Trophoblast cell (in vitro differentiated cells and primary cell): ENCODE data around the gene S100A12.
"Not testable (repeated sequence)": the region's sequence is repeated elsewhere in the genome, so short reads cannot be mapped to it uniquely, and the experiment has no call there.

Experiments used
- DNase-seq, 2 donors: peaks; one replicate each; pipeline ENCODE4 v3.0.0-alpha.2; 2016
- H2AFZ ChIP-seq: 2 replicates; pipeline ENCODE4 v1.6.1; 2013; ENCODE audit warnings: low read length, moderate library complexity, mild to moderate bottlenecking; ENCODE audit not compliant: insufficient read depth, poor library complexity
- H2AK5ac ChIP-seq: 2 replicates; pipeline ENCODE4 v1.6.1; 2013; ENCODE audit warnings: mild to moderate bottlenecking, low read length
- H2BK120ac ChIP-seq: 2 replicates; pipeline ENCODE4 v1.6.1; 2013; ENCODE audit warnings: low read length, mild to moderate bottlenecking, moderate library complexity; ENCODE audit not compliant: insufficient read depth, poor library complexity
- H2BK12ac ChIP-seq: 2 replicates; pipeline ENCODE4 v1.6.1; 2013; ENCODE audit warnings: mild to moderate bottlenecking, low read length, moderate library complexity
- H2BK5ac ChIP-seq: 2 replicates; pipeline ENCODE4 v1.6.1; 2013; ENCODE audit warnings: low read length, low read depth, moderate library complexity, mild to moderate bottlenecking; ENCODE audit not compliant: poor library complexity
- H3K14ac ChIP-seq: 2 replicates; pipeline ENCODE4 v1.6.1; 2013; ENCODE audit warnings: mild to moderate bottlenecking, low read length
- H3K18ac ChIP-seq: 2 replicates; pipeline ENCODE4 v1.6.1; 2013; ENCODE audit warnings: mild to moderate bottlenecking, low read length
- H3K23ac ChIP-seq: 2 replicates; pipeline ENCODE4 v1.6.1; 2013; ENCODE audit warnings: low read length
- H3K27ac ChIP-seq: 2 replicates; pipeline ENCODE4 v1.5.1; 2013; ENCODE audit warnings: low read depth, mild to moderate bottlenecking, inconsistent platforms, low read length, moderate library complexity
- H3K27me3 ChIP-seq: 2 replicates; pipeline ENCODE4 v1.6.1; 2013; ENCODE audit warnings: inconsistent platforms, mild to moderate bottlenecking, low read length, moderate library complexity; ENCODE audit not compliant: insufficient read depth
- H3K36me3 ChIP-seq, 2 experiments: 1 replicate in 1 of 2; 2 replicates in 1 of 2; pipeline ENCODE4 v1.6.1; 2013; ENCODE audit warnings: low read length in 2 of 2, mild to moderate bottlenecking in 2 of 2, moderate library complexity in 1 of 2; ENCODE audit not compliant: insufficient read depth in 2 of 2, control insufficient read depth in 1 of 2
- H3K4ac ChIP-seq: 2 replicates; pipeline ENCODE4 v1.6.1; 2013; ENCODE audit warnings: low read depth, mild to moderate bottlenecking, low read length, moderate library complexity
- H3K4me1 ChIP-seq, 2 experiments: 1 replicate in 1 of 2; 2 replicates in 1 of 2; pipeline ENCODE4 v1.6.1; 2013; ENCODE audit warnings: low read length in 2 of 2, mild to moderate bottlenecking in 2 of 2, moderate library complexity in 1 of 2; ENCODE audit not compliant: insufficient read depth in 2 of 2, control insufficient read depth in 1 of 2
- H3K4me2 ChIP-seq: 2 replicates; pipeline ENCODE4 v1.6.1; 2013; ENCODE audit warnings: inconsistent platforms, mild to moderate bottlenecking, low read length, moderate library complexity
- H3K4me3 ChIP-seq: 2 replicates; pipeline ENCODE4 v1.5.1; 2013; ENCODE audit warnings: mild to moderate bottlenecking, low read depth, low read length, inconsistent platforms
- H3K79me1 ChIP-seq: one replicate; pipeline ENCODE4 v1.6.1; 2013; ENCODE audit warnings: low read length
- H3K79me2 ChIP-seq: 2 replicates; pipeline ENCODE4 v1.6.1; 2013; ENCODE audit warnings: low read length, mild to moderate bottlenecking; ENCODE audit not compliant: control insufficient read depth, insufficient read depth, poor library complexity
- H3K9ac ChIP-seq: 2 replicates; pipeline ENCODE4 v1.6.1; 2013; ENCODE audit warnings: mild to moderate bottlenecking, low read length
- H3K9me3 ChIP-seq: 2 replicates; pipeline ENCODE4 v1.6.1; 2013; ENCODE audit warnings: low read depth, mild to moderate bottlenecking, control low read depth, inconsistent platforms, low read length; ENCODE audit not compliant: insufficient read depth
- H4K12ac ChIP-seq: 2 replicates; pipeline ENCODE4 v1.6.1; 2013; ENCODE audit warnings: low read depth, mild to moderate bottlenecking, low read length, moderate library complexity
- H4K8ac ChIP-seq: 2 replicates; pipeline ENCODE4 v1.6.1; 2013; ENCODE audit warnings: low read depth, mild to moderate bottlenecking, low read length, moderate library complexity
- H4K91ac ChIP-seq: one replicate; pipeline ENCODE4 v1.6.1; 2013; ENCODE audit warnings: low read depth, mild to moderate bottlenecking, low read length, moderate library complexity
- WGBS: extraction: QIAGEN DNeasy Blood & Tissue Kit; methylation state at CpG from one replicate; pipeline ENCODE4 v1.1.7; 2013; ENCODE audit warnings: missing lambda C conversion rate; ENCODE audit not compliant: insufficient read length, insufficient coverage; ENCODE audit errors: extremely low coverage; 5-methylcytosine and 5-hydroxymethylcytosine counted together

S100A12 gene

GRCh38 chr1:153418758-153419435, 43.5 kb upstream of the S100A12 start:
- not testable (repeated sequence) for H3K9me3 ChIP-seq, H3K4me3 ChIP-seq
- no CpG with 5 or more reads among the region's 7 CpGs for WGBS

DNA sequence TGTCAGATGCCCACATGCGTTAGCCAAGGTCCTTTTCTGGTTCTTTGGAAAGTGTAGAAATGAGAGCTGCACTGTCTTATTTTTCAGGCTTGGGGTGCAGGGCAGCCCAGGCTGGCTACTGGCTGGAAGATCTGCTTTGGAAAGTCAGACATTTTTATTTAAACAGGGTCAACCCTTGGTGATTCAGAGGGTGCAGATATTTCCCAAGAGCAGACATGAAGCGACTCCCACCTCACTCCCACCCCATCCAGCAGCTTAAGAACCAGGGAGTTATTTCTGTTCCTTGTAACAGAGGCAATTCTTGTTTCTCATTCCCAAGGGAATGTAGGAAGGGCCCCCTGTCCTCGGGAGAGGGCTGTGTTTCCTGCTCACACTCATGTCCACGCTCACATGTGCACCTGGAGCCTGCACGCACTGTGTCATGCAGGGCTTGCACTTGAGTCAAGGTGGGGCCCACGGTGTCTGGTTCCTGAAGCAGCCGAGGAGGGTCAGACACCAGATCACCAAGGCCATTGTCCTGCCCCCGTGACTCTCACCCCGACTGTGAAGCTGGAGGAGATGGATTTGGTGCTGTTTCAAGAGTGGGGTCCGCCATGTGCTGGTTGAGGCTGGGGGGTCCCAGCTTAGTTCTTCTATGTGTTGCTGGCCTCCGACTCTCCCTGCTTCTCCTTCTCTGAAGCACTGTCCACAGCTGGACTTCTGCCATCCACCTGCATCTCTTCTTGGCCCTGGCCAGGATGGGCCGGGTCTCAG, 41.9 kb upstream of the S100A12 start:
- Histone ChIP-seq H3K27me3 (no peaks in the 10 kb centered on the region), H3K23ac (no peak overlapping the region), H3K14ac (no peak overlapping the region), H2AFZ (no peak overlapping the region), H3K4me2 (no peak overlapping the region), H3K4me1 (no peaks in the 10 kb centered on the region), H2BK5ac (no peak overlapping the region), H4K91ac (no peak overlapping the region), H3K79me1 (no peaks in the 10 kb centered on the region), H4K8ac (no peak overlapping the region), H2AK5ac (no peak overlapping the region), H3K4me3 (no peak overlapping the region), H3K9me3 (peaks cover 1% of the 10 kb centered on the region), H3K18ac (no peak overlapping the region), H3K79me2 (no peaks in the 10 kb centered on the region), H3K27ac (no peak overlapping the region), H2BK12ac (no peak overlapping the region), H2BK120ac (no peak overlapping the region), H4K12ac (no peak overlapping the region), H3K9ac (no peak overlapping the region), H3K4ac (no peak overlapping the region), H3K36me3 (no peaks in the 10 kb centered on the region)
- no CpG with 5 or more reads among the region's 12 CpGs for WGBS
- no peak for DNase-seq

More at GRCh38 chr1:153418758-153419435, 43.5 kb upstream of the S100A12 start:
- DNase-seq, H4K12ac ChIP-seq, H2AFZ ChIP-seq, H3K36me3 ChIP-seq, H3K4me2 ChIP-seq, H3K27ac ChIP-seq, H3K4me1 ChIP-seq, H3K4ac ChIP-seq, H2BK5ac ChIP-seq, H3K27me3 ChIP-seq, H3K23ac ChIP-seq, H3K18ac ChIP-seq, H3K14ac ChIP-seq, H3K9ac ChIP-seq, H2AK5ac ChIP-seq, H4K8ac ChIP-seq, H2BK120ac ChIP-seq, H3K79me1 ChIP-seq, H2BK12ac ChIP-seq, H4K91ac ChIP-seq, H3K79me2 ChIP-seq: not testable (repeated sequence)

DNA sequence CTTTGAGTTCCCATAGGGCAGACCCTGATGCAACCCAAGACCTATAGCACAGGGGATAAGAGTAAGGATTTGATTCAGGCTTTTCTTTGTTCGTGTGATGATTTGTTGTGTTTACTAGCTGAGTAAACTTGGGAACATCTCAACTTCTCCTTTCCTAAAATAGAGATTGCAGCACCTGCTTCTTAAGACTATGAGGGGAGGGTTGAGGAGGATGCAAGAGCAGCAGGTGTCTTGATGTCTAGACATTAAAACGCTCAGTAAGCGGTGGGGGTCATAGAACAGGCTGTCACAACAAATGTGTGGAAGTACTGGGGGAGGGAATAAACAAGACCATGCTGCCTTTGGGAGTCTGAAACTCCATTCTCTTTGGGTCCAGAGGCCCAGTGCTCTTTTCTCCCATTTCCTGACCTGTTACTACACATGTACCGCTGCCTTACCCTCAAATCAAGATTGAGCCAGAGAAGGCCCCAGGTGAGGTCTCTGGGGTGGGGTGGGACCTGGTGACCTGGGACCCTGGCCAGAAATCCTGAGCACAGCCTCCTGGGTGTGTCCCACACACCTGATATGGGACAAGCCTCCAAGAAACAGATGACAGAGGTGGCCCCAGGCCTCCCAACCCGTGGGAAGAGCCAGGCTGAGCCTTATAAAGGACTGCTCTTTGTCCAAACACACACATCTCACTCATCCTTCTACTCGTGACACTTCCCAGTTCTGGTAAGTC, 40.6 kb upstream of the S100A12 start, which contains the start of gene S100A7A:
Gene S100A7A (plus strand): TSS at position 671 of the 721 bp plus-strand sequence. CDS start 1,563 bp downstream, outside the sequence.
- Histone ChIP-seq H3K18ac (no peak within 1 kb of the TSS), H3K79me1 (no peaks in the 10 kb centered on the region), H3K23ac (no peak within 1 kb of the TSS), H3K79me2 (no peaks in the 10 kb centered on the region), H2BK12ac (no peak within 1 kb of the TSS), H4K8ac (no peak within 1 kb of the TSS), H3K4me1 (no peaks in the 10 kb centered on the region), H3K9ac (no peak within 1 kb of the TSS), H4K12ac (no peak within 1 kb of the TSS), H3K14ac (no peak within 1 kb of the TSS), H2AFZ (no peak within 1 kb of the TSS), H3K27ac (no peak within 1 kb of the TSS), H3K36me3 (no peaks in the 10 kb centered on the region), H2BK5ac (no peak within 1 kb of the TSS), H3K4ac (no peak within 1 kb of the TSS), H3K27me3 (no peaks in the 10 kb centered on the region), H3K9me3 (peaks cover 1% of the 10 kb centered on the region), H3K4me3 (no peak within 1 kb of the TSS), H3K4me2 (no peak within 1 kb of the TSS), H4K91ac (no peak within 1 kb of the TSS), H2BK120ac (no peak within 1 kb of the TSS), H2AK5ac (no peak within 1 kb of the TSS)
- no CpG with 5 or more reads among the region's 6 CpGs for WGBS
- DNase-seq, result no peak

GRCh38 chr1:153413961-153414360, 38.5 kb upstream of the S100A12 start:
- H2BK5ac ChIP-seq, H3K36me3 ChIP-seq: not testable (repeated sequence)

More at GRCh38 chr1:153413961-153414360, 38.5 kb upstream of the S100A12 start:
- not testable (repeated sequence) for H2BK120ac ChIP-seq, H3K27ac ChIP-seq, H3K9ac ChIP-seq, H2AK5ac ChIP-seq, H2AFZ ChIP-seq, DNase-seq, H4K91ac ChIP-seq, H3K79me1 ChIP-seq, H3K14ac ChIP-seq, H3K4ac ChIP-seq, H4K12ac ChIP-seq, H3K23ac ChIP-seq, H3K18ac ChIP-seq, H3K4me3 ChIP-seq, H3K4me1 ChIP-seq, H4K8ac ChIP-seq, H2BK12ac ChIP-seq, H3K79me2 ChIP-seq, H3K27me3 ChIP-seq, H3K4me2 ChIP-seq, H3K9me3 ChIP-seq
